GM10266 (cell line): ENCODE results near the gene ZNF860.

Experiments
- DNase-seq: peaks from one replicate; pipeline ENCODE4 v3.0.0; 2012; ENCODE audit errors: extremely low spot score
- TF ChIP-seq, protein P1 (sequence below): IDR thresholded peaks from 2 replicates; pipeline ENCODE4 v1.5.1; 2012; ENCODE audit warnings: mild to moderate bottlenecking, low read depth; ENCODE audit not compliant: control insufficient read depth, insufficient read depth; ENCODE audit errors: missing control alignments

Gene ZNF860

DNA sequence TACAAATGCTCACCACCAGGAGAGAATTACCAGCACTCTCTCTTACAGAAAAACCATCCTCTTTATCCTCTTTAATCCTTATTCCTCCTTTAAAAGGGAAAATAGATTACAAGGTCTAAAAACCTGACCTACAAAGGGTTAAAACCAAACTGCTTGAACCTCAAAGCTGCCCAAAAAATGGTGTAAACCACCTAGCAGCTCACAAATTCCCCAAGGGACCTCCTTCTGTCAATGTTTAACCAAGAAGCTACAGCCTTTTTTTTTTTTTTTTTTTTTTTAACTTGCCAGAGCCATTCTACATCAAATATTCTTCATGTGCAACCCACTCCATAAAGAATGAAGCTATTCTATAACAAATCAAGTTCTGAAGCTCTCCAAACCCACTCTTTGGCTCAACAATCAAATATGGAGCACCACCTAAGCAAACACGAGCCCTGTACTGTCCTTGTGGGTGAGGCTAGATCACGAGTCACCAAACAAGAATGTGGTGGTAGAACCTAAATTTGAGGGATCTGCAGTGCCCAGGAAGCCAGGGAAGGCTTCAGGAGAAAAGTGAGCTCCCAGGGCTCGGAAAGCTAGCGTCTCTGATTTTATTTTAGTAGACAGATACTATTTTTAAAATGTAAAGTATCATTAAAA, 20.6 kb upstream of the ZNF860 start:
- TF ChIP-seq, protein P1, sequence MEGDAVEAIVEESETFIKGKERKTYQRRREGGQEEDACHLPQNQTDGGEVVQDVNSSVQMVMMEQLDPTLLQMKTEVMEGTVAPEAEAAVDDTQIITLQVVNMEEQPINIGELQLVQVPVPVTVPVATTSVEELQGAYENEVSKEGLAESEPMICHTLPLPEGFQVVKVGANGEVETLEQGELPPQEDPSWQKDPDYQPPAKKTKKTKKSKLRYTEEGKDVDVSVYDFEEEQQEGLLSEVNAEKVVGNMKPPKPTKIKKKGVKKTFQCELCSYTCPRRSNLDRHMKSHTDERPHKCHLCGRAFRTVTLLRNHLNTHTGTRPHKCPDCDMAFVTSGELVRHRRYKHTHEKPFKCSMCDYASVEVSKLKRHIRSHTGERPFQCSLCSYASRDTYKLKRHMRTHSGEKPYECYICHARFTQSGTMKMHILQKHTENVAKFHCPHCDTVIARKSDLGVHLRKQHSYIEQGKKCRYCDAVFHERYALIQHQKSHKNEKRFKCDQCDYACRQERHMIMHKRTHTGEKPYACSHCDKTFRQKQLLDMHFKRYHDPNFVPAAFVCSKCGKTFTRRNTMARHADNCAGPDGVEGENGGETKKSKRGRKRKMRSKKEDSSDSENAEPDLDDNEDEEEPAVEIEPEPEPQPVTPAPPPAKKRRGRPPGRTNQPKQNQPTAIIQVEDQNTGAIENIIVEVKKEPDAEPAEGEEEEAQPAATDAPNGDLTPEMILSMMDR, result no peak
- DNase-seq, result no peak

DNA sequence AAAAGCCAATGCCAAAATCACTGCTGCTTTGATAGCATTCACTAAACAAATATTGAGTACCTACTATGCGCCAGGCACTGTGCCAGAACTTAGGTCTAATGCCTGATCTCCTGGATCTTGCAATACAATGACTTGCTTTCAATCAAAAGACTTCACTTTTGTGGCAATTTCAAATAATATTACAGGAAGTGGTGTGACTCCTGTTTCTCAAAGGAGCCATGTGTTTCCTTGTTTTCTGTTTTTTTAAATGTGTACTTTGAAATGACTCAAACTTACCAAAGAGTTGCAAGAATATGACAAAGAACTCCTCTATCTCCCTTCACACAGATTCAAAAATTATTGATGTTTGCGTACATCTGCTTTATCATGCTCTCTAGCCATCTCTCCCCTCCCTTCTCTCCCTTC, 18.7 kb upstream of the ZNF860 start:
- TF ChIP-seq, protein P1, result no peak
- DNase-seq, result no peak

DNA sequence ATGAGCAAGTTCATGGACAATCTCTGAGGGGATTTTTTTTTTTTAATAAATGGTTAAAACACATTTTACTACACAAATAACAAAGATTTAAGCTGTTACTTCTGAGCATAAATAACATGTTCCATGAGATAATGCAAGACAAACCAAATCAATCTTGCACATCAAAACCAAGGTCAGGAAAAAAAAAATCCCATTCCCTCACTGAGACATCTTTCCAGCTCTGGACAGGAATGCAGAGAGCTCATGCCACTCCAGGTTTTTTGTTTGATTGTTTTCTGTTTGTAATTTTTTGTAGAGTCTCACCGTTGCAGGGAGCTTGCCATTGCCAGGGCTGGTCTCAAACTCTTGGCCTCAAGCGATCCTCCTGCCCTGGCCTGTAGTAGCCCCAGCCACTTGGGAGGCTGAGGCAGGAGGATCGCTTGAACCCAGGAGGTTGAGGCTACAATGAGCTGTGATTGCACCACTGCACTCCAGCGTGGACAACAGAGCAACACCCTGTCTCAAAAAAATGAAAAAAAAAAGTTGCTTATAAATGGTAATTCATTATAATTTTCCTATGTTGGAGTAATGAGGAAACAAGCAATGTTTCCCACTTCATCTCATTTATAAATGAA, 14.5 kb upstream of the ZNF860 start:
- DNase-seq, result no peak

DNA sequence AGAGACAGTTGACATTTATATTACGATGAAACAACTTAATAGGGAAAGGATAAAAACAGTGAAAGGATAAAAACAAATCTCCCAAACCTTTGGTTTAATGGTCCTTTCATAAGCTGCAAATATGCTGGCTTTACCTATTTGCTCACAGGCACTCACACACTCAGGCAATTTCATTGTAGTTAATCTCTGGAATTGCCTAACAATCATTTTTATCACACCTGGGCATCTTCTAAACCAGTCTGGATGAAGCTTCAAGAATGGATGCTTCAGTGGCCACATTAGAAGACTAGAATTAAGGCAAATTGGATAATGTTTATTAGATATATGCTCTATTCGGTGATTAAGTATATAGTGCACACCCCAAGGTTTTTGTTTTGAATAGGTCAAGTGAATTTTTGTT, 14.0 kb upstream of the ZNF860 start:
- DNase-seq, result no peak
- TF ChIP-seq, protein P1, result no peak

More for the DNA sequence above, 14.5 kb upstream of the ZNF860 start:
- TF ChIP-seq, protein P1, result no peak

DNA sequence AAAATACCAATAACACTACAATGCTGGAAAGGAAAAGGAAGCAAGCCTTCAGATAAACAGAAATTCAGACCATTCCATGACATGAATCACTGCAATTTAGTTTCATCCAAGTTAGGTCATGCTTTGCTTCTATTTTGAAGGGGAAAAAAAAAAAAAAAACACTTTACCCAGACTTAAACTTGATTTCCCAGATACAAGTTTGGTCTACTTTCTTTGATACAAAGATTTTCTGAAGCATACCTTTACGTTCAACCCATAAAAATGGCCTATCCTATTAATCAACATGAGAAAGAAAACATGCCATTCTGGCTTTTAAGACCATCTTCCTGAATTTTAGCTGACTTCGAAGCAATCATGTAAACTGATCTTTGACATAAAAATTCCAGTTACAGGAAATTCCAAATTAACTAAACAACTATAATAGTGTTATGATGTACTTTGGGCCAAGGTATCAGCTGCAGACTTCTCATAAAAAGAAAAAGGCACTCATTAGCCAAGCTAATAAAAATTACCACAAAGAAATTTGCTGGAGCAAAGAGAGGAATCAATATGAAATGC, 13.1 kb upstream of the ZNF860 start:
- DNase-seq, result no peak
- TF ChIP-seq, protein P1, result no peak

DNA sequence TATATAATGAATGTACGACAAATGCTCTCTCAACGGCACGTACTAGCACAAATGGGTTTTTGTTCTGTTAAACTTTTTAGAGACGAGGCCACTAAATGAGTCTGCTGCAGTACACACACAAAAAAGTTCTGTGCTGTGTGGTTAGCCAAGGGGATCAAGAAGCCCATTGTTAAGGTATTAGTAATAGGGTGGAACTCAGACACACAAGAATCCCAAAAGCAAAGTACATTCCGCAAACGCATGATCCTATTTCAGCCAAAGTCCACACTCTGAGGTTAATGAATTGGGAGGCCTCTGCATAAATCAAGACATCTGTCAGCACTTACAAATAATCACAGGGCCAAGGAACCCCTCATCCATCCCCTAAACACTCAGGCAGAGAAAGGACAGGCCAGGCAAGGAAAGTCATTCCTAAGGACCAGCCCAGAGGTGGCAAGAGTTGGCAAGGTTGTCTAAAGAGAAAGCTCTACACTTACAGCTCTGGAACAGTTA, 12.6 kb upstream of the ZNF860 start:
- TF ChIP-seq, protein P1, result no peak
- DNase-seq, result no peak

DNA sequence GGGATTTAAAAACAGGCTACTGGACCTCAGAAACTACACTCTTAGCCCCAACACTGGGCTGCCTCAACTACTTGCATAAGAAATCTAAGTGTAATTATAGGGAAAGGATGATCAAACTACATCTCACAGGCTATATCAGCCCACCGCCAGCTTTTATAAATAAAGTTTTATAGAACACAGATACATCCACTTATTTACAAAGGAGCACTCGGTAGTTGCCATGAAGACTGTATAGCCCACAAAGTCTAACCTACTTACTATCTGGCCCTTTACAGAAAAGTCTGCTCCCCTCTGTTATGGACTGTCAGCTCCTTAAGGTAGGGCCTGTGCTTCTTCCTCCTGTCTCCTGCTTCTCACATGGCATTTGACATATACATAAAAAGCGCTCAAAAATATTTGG, 9.9 kb upstream of the ZNF860 start:
- TF ChIP-seq, protein P1, result no peak

More for the DNA sequence above, 9.9 kb upstream of the ZNF860 start:
- no peak for DNase-seq
